GM19023 (cell line): ENCODE data around the gene NXPE4.

ENCODE experiments used
- ATAC-seq: cut with Tn5 transposase; IDR thresholded peaks from one replicate; pipeline ENCODE4 v1.9.1; 2021; ENCODE audit warnings: mild to moderate bottlenecking, moderate library complexity; ENCODE audit not compliant: unreplicated experiment

The NXPE4 gene

DNA sequence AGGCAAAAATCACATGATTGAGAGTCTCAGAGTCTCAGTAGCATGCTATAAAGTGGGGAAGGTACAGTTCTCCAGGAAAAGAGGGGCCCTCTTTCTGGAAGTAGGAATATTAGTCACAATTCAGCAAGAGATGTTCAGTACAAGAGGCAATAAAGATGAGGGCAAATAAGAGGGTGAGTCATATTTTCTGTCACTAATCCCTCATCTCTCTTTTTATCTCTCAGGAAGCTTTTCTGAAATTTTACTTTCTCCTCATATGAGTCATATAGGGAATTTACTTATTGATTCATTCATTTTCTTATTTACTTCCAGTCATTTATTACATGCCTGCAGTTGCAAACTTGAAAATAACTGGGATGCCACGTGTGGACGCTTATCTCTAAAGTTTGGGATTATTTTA is 32.5 kb downstream of the NXPE4 start:
- ATAC-seq = no peak

DNA sequence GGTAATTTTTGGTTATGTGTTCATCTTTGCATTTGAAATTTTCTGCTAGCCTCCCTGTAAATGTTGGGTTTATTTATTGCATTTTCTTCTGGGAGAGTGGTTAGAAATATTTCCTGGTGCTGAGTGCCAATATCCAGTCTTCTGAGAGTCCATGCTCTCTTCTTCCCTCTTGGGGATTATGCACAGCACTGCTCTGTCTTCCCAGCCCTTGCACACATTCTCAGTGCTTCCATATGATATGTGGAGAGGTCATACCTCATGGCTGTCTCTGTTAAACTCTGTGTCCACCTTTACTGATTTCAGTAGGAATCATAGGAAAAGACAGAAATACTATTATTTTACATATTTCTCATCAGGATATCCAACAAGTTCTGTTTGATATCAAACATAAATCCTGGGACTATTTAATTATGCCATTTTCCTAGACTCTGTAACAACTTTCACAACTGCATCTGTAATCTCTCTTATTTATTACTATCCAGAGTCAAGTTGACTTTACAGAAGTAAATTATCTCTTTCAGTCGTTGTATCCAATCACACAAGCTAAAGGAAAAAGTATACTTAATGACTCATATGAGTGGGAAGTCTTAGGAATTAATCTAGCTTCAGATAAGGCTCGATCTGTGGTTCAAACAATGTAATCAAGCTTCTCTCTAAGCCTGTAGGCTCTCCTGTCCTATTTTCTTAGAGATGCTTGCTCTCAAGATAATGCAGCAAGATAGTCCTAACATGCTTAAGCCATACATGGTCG is 33.2 kb downstream of the NXPE4 start:
- ATAC-seq = no peak

DNA sequence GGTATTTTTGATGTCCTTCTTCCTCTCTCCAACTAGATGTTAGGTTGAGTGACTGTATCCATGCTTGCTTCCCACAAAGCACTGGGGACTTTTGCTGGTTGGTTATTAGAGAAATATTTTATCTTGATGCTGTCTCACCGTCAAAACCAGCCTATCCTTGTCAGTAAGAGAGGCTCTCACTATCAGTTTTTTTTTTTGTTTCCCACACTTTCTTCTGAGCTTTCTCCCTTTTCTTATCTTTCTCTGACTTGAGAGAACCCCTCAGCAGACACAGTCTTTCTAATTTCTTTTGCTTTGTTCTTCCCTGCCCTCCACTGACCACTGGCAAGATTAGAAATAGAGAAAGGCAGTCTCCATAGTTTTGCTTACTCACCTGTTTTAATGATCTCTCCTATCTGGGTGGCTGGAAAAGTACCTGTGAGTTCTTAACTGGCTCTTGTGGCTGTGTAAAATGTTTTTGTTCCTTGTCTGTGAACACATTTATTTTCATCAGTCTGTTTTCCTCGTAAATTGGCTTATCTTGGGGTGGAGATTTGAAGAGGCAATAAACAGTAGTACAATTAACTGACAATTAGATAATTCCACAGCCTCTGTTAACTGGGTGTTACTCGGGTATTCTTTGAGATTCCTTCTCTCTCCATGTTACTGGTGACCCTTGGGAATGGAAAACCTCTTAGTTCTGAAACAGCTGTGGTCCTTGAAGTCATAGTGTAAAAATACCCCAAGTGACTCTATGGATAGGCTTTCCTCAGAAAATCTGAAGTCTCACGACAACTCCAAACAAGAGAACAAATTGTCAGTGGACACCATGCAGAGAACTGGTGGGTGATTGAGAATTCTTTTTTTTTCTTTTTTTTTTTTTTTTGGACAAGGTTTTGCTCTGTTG is 35.9 kb downstream of the NXPE4 start, which contains the start of gene NXPE1:
Gene NXPE1 (minus strand): TSS at position 457 of the 886 bp plus-strand sequence. CDS start 8,680 bp downstream, outside the sequence.
- no peak for ATAC-seq

DNA sequence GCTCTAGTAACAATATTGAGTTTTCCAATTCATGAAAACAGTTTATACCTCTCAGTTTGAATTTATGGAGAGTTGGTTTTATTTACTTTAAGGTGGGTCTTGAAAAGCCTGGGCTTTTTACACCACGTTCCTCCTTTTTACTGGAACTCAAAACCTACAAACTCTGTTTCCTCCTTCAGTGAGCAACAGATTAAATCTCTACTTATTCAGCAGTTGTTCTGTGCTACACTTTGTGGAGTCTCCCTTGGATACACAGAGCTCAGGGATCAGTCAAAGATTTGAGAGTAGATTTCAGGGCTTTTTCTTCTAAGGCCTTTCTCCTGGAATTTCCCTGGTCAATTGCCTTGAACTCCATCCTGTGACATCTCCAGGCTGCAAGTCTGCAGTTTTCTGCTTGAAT is 39.5 kb downstream of the NXPE4 start:
- no peak for ATAC-seq

DNA sequence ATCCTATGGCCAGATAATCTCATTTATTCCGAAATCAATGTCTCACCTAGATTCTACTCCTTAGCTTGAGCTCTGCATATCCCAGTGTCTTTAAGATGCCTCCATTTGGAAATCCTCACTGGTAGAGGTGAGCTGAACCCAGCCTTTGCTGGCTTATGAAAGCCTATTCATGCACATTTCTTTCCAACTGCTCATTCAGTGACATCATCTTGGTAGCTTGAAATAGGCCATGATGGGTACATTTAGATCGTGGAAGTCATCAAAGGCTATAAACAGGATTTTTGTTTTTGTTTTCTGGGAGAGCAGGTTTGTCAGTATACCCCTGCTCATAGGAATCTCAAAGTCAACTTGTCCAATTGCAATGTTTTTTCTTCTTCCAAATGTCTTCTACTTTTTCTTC is 41.9 kb downstream of the NXPE4 start:
- no peak for ATAC-seq

DNA sequence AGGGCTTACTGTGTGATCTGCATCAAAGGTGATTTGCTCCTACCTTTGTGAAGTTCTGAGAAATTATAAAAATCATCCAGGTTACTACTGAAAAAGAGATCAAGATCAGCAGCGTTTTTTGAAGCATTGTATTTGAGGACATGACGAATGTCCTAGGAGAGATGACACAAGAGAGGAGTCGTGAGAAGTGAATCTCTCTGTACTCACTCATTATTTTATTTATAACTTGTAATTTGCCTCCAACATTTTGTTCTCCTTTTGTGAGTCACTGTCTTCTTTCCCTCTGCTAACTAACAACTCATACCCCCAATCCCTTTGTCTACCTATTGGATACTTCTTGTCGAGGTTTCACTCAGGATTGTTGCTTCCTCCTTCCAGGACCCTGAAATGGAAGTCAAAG is 44.5 kb downstream of the NXPE4 start:
- no peak for ATAC-seq

DNA sequence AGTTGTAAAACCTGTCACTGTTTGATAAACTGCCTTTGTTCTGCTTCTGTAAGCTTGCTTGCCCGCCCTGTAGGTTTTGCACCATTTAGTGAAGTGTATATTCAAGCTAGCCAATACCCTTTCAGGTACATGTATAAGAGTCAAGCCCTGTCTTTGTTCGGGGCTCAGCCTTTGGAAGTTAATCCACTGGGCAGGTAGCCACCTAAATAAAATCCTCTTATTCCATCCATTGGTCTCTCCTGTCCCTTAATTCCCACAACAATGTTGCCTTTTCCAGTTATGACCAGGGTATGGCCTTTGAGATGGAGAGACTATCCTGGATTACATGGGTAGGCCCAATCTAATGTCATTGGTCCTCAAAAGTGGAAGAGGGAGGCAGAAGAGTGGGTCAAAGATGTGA is 69.9 kb downstream of the NXPE4 start:
- ATAC-seq = no peak

DNA sequence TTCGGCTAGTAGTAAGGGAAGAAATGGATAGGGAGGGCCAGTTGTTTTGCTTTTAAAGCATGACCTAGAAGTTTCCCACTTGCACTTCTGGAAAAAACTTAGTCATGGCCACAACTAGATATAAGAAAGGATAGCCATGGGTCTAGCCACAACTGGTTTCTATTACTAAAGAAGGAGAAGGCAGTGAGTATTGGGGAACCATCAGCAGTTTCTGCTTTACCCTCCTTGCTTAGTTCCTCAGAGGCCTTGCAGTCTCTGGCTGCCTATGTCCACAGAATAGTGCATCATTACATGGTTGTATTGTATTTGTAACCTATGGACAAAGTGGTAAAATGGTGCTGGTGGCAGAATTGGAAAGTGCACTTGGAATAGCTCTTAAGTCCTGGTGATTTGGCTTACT is 71.5 kb downstream of the NXPE4 start:
- no peak for ATAC-seq

DNA sequence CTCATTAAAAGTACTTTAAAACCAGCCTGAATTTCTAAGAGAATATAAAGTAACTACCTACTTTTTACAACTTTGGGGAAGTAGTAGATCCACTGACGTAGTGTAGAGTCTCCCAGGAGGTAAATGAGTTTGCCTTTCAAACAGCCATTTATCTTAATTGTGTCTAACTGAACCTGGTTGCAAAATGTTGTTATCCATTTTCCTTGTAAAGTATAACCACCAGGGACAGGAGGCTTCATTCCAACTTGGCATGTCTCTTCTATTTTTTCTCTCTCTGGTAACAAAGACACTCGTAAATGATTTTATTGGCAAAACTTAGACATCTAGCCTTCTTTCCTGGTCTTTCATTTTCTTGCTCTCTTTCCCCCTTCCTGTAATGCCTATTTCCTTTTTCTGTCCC is 72.8 kb downstream of the NXPE4 start:
- ATAC-seq = no peak
